GM13976 (cell line): ENCODE measurements around the gene ALPK3.

Experiments
- DNase-seq: peaks from one replicate; pipeline ENCODE4 v3.0.0; 2012; ENCODE audit warnings: low spot score
- in situ Hi-C: fragments of 300-500 bp; cut with MboI; formaldehyde crosslinking; loops from one replicate; pipeline ENCODE4 v1.12.0; 2022; ENCODE audit warnings: low sequenced_read_pairs, mixed read lengths, inconsistent platforms; ENCODE audit not compliant: unreplicated experiment
- TF ChIP-seq, protein P1 (sequence below): IDR thresholded peaks from 2 replicates; pipeline ENCODE4 v1.5.1; 2012; ENCODE audit warnings: borderline replicate concordance, mild to moderate bottlenecking; ENCODE audit not compliant: insufficient read depth; ENCODE audit errors: extremely low read depth, missing control alignments, control extremely low read depth

The ALPK3 gene

DNA sequence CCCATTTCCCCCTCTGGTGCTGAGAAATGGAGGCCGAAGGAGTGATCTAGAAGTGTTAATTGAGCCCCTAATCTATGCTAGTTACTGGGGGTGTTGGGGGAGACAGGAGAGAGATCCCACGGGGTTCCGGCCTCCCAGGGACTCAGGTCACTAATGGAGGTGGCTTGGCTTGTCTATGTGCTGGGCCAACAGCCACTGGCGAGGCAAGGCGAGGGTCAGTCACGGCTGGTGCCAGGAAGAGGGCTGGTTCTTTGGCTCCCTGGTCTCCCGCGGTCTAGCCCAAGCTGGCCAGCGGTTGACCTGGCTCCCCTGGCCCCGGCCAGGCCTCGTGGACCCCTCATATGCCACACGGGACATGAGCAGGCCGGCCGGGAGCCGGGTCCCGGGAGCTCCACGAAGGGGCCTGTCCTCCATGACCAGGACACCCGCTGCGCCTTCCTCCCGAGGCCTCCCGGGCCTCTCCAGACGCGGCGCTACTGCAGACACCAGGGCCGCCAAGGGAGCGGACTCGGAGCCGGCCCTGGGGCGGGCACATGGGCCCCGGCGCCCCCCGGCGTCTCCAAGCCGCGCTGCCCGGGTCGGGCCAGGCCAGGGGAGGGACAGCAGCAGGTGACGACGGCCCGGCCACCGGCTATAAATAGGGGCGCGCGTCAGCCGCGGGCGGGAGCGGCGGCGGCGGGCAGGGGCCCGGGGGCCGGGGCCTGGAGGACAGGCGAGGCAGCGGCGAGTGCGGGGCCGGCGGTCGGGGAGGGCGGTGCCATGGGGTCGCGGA, at the start of gene ALPK3:
Gene ALPK3 (plus strand): TSS at position 663 of the 772 bp plus-strand sequence. CDS start 97 bp downstream, at position 760.
- in situ Hi-C loops = no loop called here
- peak; percentile 59 for DNase-seq
- TF ChIP-seq, protein P1, sequence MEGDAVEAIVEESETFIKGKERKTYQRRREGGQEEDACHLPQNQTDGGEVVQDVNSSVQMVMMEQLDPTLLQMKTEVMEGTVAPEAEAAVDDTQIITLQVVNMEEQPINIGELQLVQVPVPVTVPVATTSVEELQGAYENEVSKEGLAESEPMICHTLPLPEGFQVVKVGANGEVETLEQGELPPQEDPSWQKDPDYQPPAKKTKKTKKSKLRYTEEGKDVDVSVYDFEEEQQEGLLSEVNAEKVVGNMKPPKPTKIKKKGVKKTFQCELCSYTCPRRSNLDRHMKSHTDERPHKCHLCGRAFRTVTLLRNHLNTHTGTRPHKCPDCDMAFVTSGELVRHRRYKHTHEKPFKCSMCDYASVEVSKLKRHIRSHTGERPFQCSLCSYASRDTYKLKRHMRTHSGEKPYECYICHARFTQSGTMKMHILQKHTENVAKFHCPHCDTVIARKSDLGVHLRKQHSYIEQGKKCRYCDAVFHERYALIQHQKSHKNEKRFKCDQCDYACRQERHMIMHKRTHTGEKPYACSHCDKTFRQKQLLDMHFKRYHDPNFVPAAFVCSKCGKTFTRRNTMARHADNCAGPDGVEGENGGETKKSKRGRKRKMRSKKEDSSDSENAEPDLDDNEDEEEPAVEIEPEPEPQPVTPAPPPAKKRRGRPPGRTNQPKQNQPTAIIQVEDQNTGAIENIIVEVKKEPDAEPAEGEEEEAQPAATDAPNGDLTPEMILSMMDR = no peak

GRCh38 chr15:84772031-84772430, 45.1 kb upstream of the ALPK3 start:
- in situ Hi-C loops = no loop called here
- TF ChIP-seq, protein P1 = no peak
- DNase-seq = no peak

DNA sequence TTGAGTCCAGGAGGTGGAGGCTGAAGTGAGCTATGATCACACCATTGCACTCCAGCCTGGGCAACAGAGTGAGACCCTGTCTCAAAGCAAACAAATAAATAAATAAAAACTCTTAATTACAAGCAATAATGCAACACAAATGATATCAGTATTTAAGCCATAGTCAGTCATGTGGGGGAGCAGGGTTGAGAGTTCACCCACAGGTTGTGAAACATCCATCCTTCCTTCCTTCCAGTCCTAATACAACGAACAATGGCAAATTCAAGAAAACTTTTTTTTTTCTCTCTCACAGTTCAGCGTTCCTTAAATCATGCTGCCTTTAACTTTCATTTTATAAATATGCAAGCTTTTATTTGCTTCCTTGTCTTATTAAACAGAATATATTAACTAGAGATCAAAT, 44.7 kb upstream of the ALPK3 start:
- in situ Hi-C loops = no loop called here
- TF ChIP-seq, protein P1 = no peak
- no peak for DNase-seq

GRCh38 chr15:84773716-84774115, 43.4 kb upstream of the ALPK3 start:
- peak; percentile 55 for DNase-seq
- in situ Hi-C loops = no loop called here
- TF ChIP-seq, protein P1 = no peak

DNA sequence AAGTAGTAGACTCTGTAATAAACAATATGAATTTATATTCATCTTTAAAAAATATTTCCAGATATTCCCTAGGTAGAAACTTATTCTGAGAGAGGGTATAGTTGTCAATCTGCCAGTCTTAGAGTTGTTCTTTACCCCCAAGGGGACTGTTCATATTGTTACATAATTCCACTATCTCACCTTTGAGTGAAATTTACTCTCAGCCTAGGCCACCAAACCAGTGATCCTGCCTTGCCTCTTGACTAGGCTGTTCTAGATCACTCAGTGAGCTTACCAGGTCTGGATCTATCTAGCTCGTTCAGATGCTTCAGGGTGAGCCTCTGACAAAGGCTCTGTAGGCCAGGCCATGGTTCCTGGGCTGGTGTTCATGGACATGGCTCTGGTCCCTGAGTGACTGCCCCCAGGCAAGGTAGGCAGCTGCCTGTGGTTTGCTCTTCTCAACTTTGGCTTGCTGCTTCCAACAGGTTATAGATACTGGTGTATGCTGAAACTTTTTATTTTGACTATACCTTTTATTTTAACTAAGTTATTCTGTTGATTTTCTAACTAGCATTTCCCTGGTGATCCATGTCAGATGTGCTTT, 41.2 kb upstream of the ALPK3 start:
- in situ Hi-C loops = no loop called here
- TF ChIP-seq, protein P1 = no peak
- DNase-seq = no peak

DNA sequence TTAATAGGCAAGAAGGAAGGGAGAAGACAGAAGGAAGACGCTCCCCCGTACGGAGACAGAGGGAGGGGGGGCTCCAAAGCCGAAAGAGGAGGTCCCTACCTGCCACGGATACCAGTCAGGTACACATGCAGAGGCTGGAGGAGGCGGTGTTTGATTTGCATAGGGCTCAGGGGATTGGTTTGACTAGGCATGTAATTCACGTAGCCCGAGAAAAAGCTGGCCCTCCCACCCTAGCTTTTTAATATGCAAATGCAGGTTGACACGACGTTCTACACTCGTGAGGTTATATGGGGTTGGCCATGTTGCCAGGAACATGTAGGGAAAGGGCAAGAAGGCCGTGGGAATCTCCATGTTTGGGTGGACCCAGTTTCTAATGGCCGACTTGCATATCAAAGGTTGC, 39.0 kb upstream of the ALPK3 start:
- in situ Hi-C loops = no loop called here
- no peak for DNase-seq
- TF ChIP-seq, protein P1 = no peak
